HG03060 (cell line): ENCODE measurements around the gene FKBP14.

Experiments
- ATAC-seq: cut with Tn5 transposase; IDR thresholded peaks from one replicate; pipeline ENCODE4 v1.9.1; 2021; ENCODE audit warnings: low read depth, moderate number of reproducible peaks; ENCODE audit not compliant: unreplicated experiment

FKBP14 gene

GRCh38 chr7:29995652-29996051 is 30.9 kb downstream of the FKBP14 start:
- ATAC-seq = no peak

GRCh38 chr7:29993140-29993539 is 33.4 kb downstream of the FKBP14 start:
- no peak for ATAC-seq

- no peak for ATAC-seq
Observed at GRCh38 chr7:29991937-29992336, 34.6 kb downstream of the FKBP14 start.

DNA sequence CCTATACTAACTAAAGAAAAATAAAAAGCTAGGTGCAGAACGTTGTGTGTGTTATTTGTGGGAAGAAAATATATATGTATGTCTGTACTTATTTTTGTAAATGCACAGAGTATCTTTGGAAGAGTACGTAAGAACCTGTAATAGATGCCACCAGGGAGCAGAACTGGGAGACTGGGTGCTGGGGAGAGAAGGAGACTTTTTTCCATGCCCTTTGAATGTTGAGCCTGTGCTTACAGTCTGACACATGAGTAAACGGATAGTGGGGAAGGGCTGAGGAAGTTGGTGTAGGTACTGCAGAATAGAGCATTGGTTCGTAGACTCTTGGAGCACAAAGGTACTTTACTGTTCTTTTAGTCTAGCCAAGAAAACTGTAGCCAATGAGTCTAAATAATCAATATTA is 35.6 kb downstream of the FKBP14 start:
- ATAC-seq = no peak

- ATAC-seq = no peak
Observed at GRCh38 chr7:29989257-29989995, 37.1 kb downstream of the FKBP14 start, which contains the start of gene SCRN1. Gene SCRN1 (minus strand): TSS chr7:29989801. CDS start chr7:29969067, 20,734 bp downstream.

DNA sequence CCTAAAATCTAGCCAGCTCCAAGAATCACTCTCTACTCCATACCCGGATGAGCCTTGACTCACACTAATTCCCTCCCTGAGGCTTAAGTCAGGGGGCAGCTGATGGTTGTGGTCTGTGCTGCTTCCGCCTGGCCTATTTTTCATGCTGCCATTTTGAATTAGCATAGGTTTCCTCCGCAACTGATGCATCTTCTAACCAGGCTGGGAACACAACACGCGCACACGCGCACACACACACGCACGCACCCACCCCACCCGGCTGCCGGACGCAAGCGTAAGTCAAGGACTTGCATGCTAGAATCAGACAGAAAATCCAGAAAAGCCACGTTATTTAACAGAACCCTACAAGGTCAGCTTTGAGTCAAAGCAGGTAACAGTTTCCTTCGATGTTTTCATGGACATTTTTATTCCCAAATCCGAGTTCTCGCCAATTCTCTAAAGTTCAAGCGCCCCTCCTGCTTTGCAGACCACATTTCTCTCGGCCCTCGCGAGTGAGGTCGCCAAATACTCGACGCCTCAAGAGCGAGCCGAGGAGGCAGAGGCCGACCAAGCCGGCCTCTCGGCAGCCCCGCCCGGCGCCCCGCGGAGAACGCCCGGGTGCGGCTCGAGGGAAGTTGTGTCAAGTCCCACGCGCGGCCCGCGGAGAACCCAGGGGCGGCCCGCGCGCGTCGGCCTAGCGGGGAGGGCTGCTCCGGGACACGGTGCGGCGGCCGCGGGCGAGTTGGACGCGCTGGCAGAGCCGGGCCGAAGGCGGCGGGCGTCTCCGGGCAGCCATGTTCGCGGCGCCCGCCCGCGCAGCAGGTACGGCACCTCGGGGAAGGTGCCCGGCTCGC is 37.9 kb downstream of the FKBP14 start:
- ATAC-seq = no peak

DNA sequence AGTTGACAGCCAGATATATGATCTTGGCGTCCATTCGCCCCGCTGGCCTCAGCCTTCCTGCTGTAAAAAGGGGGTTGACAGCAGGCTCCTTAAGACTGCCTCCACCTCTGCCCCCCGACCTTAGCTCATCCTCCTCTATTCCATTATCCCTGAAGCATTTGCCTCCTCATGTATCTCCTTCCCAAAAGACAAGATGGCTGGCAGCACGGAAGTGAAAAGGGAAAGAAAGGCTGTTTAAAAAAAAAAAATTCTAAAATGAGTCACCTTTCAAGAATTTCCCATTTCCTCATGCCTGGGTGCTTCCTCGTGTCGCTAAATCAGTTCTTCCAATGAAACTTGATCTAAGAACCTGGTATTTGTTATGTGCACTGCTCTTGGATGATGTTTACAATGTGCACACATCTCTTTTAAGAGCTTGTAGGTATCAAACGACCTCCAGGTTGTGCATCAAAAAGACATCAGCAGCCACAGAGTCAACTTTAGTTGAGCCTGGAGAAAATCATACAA is 38.6 kb downstream of the FKBP14 start:
- no peak for ATAC-seq

- no peak for ATAC-seq
Observed at GRCh38 chr7:29987083-29987482, 39.4 kb downstream of the FKBP14 start.

- no peak for ATAC-seq
Observed at GRCh38 chr7:29980151-29980550, 46.4 kb downstream of the FKBP14 start.

DNA sequence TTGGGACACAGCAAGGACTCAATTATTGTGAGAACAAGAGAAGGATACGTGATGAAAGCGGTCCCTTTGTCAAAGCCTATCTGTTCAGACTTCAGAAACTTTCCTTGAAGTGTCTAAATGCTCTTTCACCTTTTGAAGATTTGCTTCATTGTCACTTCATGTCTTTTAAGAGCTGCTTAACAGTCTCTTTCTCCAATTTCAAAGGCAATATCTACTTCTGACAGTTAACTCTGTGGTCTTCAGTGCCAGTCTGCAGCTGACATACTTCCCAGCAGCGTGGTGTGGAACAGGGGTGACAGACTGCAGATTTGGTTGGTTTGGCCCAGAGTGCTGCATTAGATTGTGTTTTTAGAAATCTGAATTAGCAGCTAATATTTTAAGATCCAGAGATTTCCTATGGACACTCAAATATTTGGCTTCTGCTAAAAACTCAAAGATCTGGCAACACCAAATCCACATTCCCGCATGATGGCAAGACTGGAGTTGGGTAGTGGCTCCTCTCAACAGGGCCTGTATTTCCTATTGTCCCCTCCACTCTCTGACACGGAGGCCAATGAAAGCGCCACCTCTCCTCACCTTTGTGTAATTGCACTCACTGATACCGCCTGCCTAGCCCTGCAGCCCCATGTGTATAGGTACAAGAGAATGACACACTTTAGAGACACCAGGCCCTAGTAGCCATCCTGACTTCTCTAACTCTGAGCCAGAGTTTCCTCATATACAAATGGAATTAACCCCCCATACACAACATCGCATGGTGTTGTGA is 48.4 kb downstream of the FKBP14 start:
- no peak for ATAC-seq

GRCh38 chr7:29976673-29977415 is 49.7 kb downstream of the FKBP14 start:
- ATAC-seq = no peak

DNA sequence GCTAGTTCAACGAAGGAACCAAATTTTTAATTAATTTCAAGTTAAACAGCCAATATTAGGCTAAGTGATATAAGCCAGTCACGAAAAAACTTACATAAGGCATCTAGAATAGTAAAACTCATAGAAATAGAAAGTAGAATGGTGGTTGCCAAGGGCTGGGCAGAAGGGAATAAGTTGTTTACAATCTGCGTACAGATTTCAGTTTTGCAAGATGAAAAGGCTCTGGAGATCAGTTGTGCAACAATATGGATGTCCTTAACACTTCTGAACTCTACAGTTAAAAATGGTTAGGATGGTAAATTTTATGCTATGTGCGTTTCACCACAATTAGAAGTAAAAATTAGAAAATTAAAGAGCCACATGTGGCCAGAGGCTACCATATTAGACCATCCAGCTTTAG is 50.2 kb downstream of the FKBP14 start:
- no peak for ATAC-seq

DNA sequence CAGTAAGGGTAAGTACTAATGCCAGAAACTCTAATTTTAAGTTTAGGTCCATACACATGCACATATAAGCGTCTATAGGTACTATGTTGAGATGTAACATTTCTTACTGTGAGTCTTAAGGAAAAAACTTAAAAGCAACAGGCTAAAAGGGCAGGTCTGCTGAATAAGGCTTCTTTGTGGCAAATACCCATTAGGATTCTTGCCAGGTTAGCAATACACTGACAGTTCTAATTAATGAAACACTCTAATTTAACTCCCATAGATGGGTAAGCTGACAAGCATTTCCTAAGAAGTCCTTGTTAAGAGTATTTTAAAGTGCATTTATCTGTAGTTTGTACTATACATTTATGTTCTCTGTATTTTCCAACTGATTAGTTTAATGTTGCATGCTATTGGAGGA is 50.9 kb downstream of the FKBP14 start:
- no peak for ATAC-seq

- no peak for ATAC-seq
Observed at GRCh38 chr7:29974286-29974685, 52.2 kb downstream of the FKBP14 start.

DNA sequence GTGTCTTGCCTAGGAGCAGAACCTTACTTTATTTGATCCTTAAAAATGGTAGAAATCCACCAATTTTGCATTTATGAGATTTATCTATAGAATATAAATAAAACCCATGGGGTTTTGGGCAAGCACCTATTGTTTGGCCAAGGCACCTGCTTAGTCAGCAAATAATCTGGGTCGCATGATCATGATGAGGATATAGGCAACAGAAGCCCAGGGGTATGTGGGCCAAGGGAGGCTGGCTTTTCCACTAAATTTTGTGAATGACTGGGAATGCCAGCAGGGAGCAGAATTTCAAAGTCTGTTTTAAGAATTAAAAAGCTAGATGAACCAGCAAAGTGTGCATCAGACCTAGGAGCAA is 54.2 kb downstream of the FKBP14 start:
- no peak for ATAC-seq

DNA sequence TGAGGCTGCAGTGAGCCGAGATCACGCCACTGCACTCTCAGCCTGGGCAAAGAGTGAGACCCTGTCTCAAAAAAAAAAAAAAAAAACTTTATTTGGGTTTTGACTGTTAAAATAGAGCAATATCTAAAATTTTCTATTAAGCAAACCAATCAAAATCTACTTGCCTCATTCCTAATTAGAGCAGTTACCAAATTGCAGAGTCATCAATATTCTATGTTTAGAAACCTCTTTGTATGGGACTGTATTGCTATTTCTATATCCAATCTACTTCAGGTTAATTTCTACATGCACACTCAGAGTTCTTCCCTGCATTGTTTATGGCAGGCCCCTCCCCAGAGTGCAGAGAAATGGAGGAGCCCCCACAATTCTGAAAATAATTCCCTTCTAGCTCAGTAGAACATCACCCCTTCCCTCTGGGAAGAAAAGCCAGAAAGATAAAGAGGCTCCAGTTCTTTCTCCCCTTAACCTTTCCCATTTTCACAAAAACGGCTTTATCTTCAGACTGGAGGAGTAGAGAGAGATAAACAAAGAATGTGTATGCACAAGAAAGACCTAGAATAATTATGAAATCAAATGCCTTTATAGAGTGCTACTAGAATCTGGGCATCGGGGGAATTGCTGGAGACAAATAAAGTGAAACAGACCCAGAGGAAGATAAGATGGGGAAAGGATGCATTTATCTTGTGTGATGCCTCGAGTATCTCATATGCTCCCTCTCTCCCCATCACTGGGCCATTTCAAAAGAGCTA is 54.8 kb downstream of the FKBP14 start:
- no peak for ATAC-seq

- no peak for ATAC-seq
Observed at GRCh38 chr7:29970158-29970557, 56.3 kb downstream of the FKBP14 start.

DNA sequence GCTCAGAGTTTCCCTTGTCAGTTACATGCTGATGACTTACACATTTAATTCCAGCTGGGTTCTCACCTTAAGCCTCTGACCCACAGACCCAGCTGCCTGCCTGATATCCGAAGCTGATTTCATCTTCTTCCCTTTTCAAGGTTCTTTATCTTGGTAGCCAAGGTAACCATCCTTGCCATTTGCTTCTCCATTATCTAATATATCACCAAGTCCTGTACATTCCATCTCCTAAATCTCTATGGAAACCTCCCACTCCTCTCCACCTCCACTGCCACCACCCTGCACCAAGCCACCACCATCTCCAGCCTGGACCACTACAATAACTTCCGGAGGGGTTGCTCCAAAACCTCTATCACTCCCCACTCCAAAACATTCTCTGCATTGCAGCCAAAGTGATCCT is 56.8 kb downstream of the FKBP14 start:
- ATAC-seq = no peak

DNA sequence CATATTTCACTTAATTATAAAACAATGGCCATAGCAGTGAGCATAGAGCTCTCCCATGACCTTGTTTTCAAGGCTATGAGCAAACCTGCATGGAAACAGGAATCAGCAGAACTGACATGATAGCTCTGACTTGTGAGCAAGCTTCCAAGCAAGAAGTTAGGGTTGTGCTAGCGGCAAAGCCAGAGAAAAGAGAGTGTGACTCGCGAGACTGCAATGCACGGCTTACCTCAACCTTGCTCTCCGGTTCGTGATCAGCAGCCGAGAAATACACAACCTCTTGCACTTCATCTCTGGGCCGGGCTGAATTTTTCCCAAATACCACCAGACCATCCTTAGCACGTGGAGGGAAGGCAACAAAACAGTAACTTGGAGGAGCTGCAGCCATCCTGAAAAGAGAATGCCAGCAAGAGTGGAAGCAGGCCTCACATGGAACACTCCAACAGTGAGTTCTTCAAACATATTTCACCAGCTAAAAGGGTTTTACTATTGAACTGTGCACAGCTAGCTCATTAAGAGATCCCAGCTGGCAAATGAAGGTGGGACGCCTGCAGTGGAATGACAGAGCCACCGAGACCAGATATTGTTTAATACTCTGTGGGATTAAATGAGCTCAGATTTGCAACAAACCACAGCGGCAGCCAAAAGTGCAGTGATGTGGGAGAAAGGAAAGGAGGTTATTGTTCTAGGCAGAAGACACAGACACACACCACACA is 57.7 kb downstream of the FKBP14 start:
- ATAC-seq = no peak
